HG02852 (cell line): ENCODE data around the gene NT5C1B.

Source experiments
- ATAC-seq: cut with Tn5 transposase; IDR thresholded peaks from one replicate; pipeline ENCODE4 v1.9.1; 2021; ENCODE audit warnings: mild to moderate bottlenecking, moderate library complexity; ENCODE audit not compliant: unreplicated experiment

NT5C1B gene

GRCh38 chr2:18600255-18600613 is 10.9 kb upstream of the NT5C1B start:
- ATAC-seq, result no peak

GRCh38 chr2:18599509-18600254 is 10.3 kb upstream of the NT5C1B start:
- no peak for ATAC-seq

GRCh38 chr2:18598848-18599484 is 9.6 kb upstream of the NT5C1B start:
- no peak for ATAC-seq

GRCh38 chr2:18597618-18598017 is 8.2 kb upstream of the NT5C1B start:
- no peak for ATAC-seq

GRCh38 chr2:18596993-18597392 is 7.6 kb upstream of the NT5C1B start:
- no peak for ATAC-seq

GRCh38 chr2:18593496-18593895 is 4.1 kb upstream of the NT5C1B start:
- ATAC-seq, result no peak

GRCh38 chr2:18592372-18592771 is 3.0 kb upstream of the NT5C1B start:
- no peak for ATAC-seq

GRCh38 chr2:18588802-18589201 is 567 bp downstream of the NT5C1B start:
- ATAC-seq, result no peak

- ATAC-seq, result no peak
Measured at GRCh38 chr2:18588049-18588448, 1.3 kb downstream of the NT5C1B start.

GRCh38 chr2:18585526-18585925 is 3.8 kb downstream of the NT5C1B start:
- no peak for ATAC-seq

- no peak for ATAC-seq
Measured at GRCh38 chr2:18584608-18584954, 4.8 kb downstream of the NT5C1B start.

- no peak for ATAC-seq
Measured at GRCh38 chr2:18583905-18584607, 5.3 kb downstream of the NT5C1B start.

GRCh38 chr2:18580606-18581005 is 8.8 kb downstream of the NT5C1B start:
- no peak for ATAC-seq

GRCh38 chr2:18578033-18578432 is 11.3 kb downstream of the NT5C1B start:
- ATAC-seq, result no peak

- no peak for ATAC-seq
Measured at GRCh38 chr2:18566145-18566769, 23.1 kb downstream of the NT5C1B start.

- peak; percentile 0 for ATAC-seq
Measured at GRCh38 chr2:18560797-18561085, 28.6 kb downstream of the NT5C1B start.

GRCh38 chr2:18560031-18560796 is 29.2 kb downstream of the NT5C1B start, which contains the start of gene RDH14:
Gene RDH14, minus strand, starts transcription at chr2:18560653. Its CDS starts 81 bp downstream, at chr2:18560572.
- ATAC-seq, result peak; percentile 95

GRCh38 chr2:18559531-18560030 is 29.8 kb downstream of the NT5C1B start:
- ATAC-seq, result no peak

GRCh38 chr2:18558458-18558857 is 30.9 kb downstream of the NT5C1B start:
- ATAC-seq, result no peak

GRCh38 chr2:18557121-18557520 is 32.2 kb downstream of the NT5C1B start:
- ATAC-seq, result no peak
